ENCODE data around the gene GNA12. TPM values are rescaled to one million over a fixed set of nuclear protein-coding genes. Genes with fewer than 3 reads are reported as not detected.

Gene GNA12
- total and polyA plus RNA-seq, 9 of the 15 experiments (the other 6 are each of a cell fraction or from before 2014, with no cell fraction given) = 0.65 to 32.7 (median 9.6) TPM

- in situ Hi-C loops (cut with MboI) = no loop called here
- CTCF ChIA-PET (ENCODE audit: low intra/inter-chr PET ratio) = no interaction called here
Observed at GRCh38 chr7:2776401-2776800, 67.7 kb downstream of the GNA12 start.

More at GRCh38 chr7:2776401-2776800, 67.7 kb downstream of the GNA12 start:
- ATAC-seq = no peak; the same call in 2 of the 3 replicates
- intact Hi-C loops (cut with micrococcal nuclease) = no loop called here
- TF ChIP-seq ZKSCAN1 (IDR thresholded peaks at IDR 0.05; ENCODE audit: low read depth, low read length) = no peak
- no peak for TF ChIP-seq MGA (IDR thresholded peaks at IDR 0.05)
- TF ChIP-seq CREB1 (IDR thresholded peaks at IDR 0.05) = no peak
- TF ChIP-seq CREB1 (CRISPR knock-in tag; IDR thresholded peaks at IDR 0.05) = no peak
- Histone ChIP-seq H3K79me2 (ENCODE audit: control insufficient read depth, insufficient read depth, low read length) (peaks cover 4% of the 10 kb centered on the region; the same call in 1 of the 3 replicates), H3K36me3 (ENCODE audit: control insufficient read depth, insufficient read depth, low read length) (no peaks in the 10 kb centered on the region; the same call in 2 of the 3 replicates), H3K4me2 (ENCODE audit: insufficient read depth, low read length) (no peak overlapping the region), H3K9me3 (replicated peaks; ENCODE audit: control insufficient read depth, insufficient read depth, low read depth, low read length) (no peaks in the 10 kb centered on the region), H3K27ac (ENCODE audit: extremely low read depth, low read depth, low read length) (no peak overlapping the region), H3K4me1 (replicated peaks in 1 of 2; ENCODE audit: control insufficient read depth in 2 of 2, insufficient read depth in 2 of 2, low read length in 2 of 2) (peaks cover 4 to 5% of the 10 kb centered on the region in 2 experiments), H3K9me1 (ENCODE audit: control insufficient read depth, insufficient read depth, low read length) (no peaks in the 10 kb centered on the region), H4K20me1 (replicated peaks; ENCODE audit: control insufficient read depth, insufficient read depth, low read length) (no peaks in the 10 kb centered on the region), H2AFZ (ENCODE audit: low read depth, low read length) (no peak overlapping the region), H3K4me3 (no peak overlapping the region), H3K9ac (ENCODE audit: insufficient read depth in 1 of 2, low read depth in 2 of 2, low read length in 2 of 2) (peak overlapping the region in 1 of 2 experiments; percentile 50; a peak in 1 of 4 replicates), H3K27me3 (ENCODE audit: control insufficient read depth in 2 of 2, insufficient read depth in 2 of 2, low read length in 2 of 2) (no peaks in the 10 kb centered on the region)
- no peak for FAIRE-seq
- no peak for DNase-seq (ENCODE audit: extremely low read depth in 1 of 4, low spot score in 3 of 4)
- no TSS peak for BruUV-seq (replicated peaks)
- POLR2A ChIA-PET = interaction anchor here (1.1 kb wide), 1 partner anchor 19 kb away, joined by 3 read pairs; no protein-coding TSS in a partner anchor
- 84% methylated on average over 12 of the region's 12 CpGs for WGBS (ENCODE audit: insufficient coverage, low coverage, missing lambda C conversion rate)

Measured in K562 (cell line).